ENCODE data around the gene TST. TPM values are rescaled to one million over a fixed set of nuclear protein-coding genes. Genes with fewer than 3 reads are reported as not detected.

TST gene
- total and polyA plus RNA-seq, 10 of the 15 experiments (the other 5 are each of a cell fraction or from before 2014, with no cell fraction given), result 2.4 to 24.6 (median 10.4) TPM

DNA sequence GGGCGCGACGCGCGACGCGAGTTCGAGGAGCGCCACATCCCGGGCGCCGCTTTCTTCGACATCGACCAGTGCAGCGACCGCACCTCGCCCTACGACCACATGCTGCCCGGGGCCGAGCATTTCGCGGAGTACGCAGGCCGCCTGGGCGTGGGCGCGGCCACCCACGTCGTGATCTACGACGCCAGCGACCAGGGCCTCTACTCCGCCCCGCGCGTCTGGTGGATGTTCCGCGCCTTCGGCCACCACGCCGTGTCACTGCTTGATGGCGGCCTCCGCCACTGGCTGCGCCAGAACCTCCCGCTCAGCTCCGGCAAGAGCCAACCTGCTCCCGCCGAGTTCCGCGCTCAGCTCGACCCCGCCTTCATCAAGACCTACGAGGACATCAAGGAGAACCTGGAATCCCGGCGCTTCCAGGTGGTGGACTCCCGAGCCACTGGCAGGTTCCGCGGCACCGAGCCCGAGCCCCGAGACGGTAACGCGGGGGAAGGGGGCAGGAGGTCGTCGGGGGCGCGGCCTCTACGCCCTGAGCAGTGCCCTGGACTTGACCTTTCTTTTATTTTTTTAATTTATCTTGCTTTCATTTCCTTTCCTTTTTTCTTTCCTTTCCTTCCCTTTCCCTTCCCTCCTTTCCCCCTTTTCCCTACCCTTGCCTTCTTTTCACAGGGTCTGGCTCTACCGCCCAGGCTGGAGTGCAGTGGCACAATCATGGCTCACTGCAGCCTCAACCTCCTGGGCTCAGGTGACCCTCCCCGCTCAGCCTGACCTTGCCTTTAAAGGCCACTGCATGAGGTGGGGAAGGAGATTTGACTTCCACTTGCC is 5.3 kb upstream of the TST start:
- WGBS (ENCODE audit: insufficient coverage, insufficient replicate concordance, low lambda C conversion rate, missing lambda C conversion rate), result 98% methylated on average over 57 of the region's 71 CpGs
- Histone ChIP-seq H2AFZ (ENCODE audit: control insufficient read depth, low read depth, low read length) (no peak overlapping the region), H3K9me3 (replicated peaks; ENCODE audit: control insufficient read depth, insufficient read depth, low read length) (no peaks in the 10 kb centered on the region), H3K27ac (ENCODE audit: control insufficient read depth, insufficient read depth) (no peak overlapping the region), H3K9ac (ENCODE audit: control insufficient read depth, insufficient read depth, low read length) (no peak overlapping the region), H3K79me2 (ENCODE audit: control insufficient read depth, insufficient read depth, low read length) (peaks cover 2% of the 10 kb centered on the region; the same call in 1 of the 2 replicates), H4K20me1 (ENCODE audit: control insufficient read depth, insufficient read depth) (no peaks in the 10 kb centered on the region), H3K36me3 (ENCODE audit: control insufficient read depth in 2 of 2, insufficient read depth in 2 of 2, low read length in 1 of 2) (no peaks in the 10 kb centered on the region; a peak in 1 of 4 replicates), H3K4me1 (ENCODE audit: control insufficient read depth, insufficient read depth, low read length) (peaks cover 8% of the 10 kb centered on the region), H3K27me3 (replicated peaks in 1 of 2; ENCODE audit: control insufficient read depth in 2 of 2, insufficient read depth in 2 of 2, low read length in 1 of 2) (no peaks in the 10 kb centered on the region), H3K4me2 (ENCODE audit: control insufficient read depth, insufficient read depth) (no peak overlapping the region), H3K4me3 (no peak overlapping the region)
- DNase-seq (ENCODE audit: low read depth, low spot score) (no peak), FAIRE-seq (no peak), ATAC-seq (no peak)
- BruUV-seq (replicated peaks), result no TSS peak
- POLR2A ChIA-PET, result no interaction called here
- intact Hi-C loops (cut with micrococcal nuclease; ENCODE audit: unreplicated experiment), result no loop called here
- CTCF ChIA-PET, result interaction anchor here (0.9 to 1.4 kb wide), 2 partner anchors 8 to 19 kb away, joined by 3 to 4 read pairs; no protein-coding TSS in a partner anchor
- in situ Hi-C loops (cut with MboI), result no loop called here
- RAD21 ChIA-PET (ENCODE audit: unreplicated experiment), result no interaction called here
- SMC1A ChIA-PET (ENCODE audit: uncharacterized antibody, unreplicated experiment), result no interaction called here
- TF ChIP-seq JUNB (IDR thresholded peaks at IDR 0.05) (no peak), SMC3 (IDR thresholded peaks at IDR 0.05; ENCODE audit: borderline replicate concordance, low read length) (no peak), CHD2 (IDR thresholded peaks at IDR 0.05; ENCODE audit: borderline replicate concordance, low read depth, low read length) (no peak), YBX1 (IDR thresholded peaks at IDR 0.05) (no peak), TCF12 (IDR thresholded peaks at IDR 0.05; ENCODE audit: low read depth, low read length) (no peak), TBL1XR1 (IDR thresholded peaks at IDR 0.05; ENCODE audit: low read depth, low read length) (no peak), ZNF384 (IDR thresholded peaks at IDR 0.05; ENCODE audit: borderline replicate concordance, low read depth, low read length) (no peak), FOS (IDR thresholded peaks at IDR 0.05; ENCODE audit: borderline replicate concordance, extremely low read depth, insufficient read length) (no peak), BHLHE40 (IDR thresholded peaks at IDR 0.05; ENCODE audit: borderline replicate concordance in 1 of 2, low read depth in 2 of 2, low read length in 1 of 2) (no peak)
- TF ChIP-seq, protein P1, sequence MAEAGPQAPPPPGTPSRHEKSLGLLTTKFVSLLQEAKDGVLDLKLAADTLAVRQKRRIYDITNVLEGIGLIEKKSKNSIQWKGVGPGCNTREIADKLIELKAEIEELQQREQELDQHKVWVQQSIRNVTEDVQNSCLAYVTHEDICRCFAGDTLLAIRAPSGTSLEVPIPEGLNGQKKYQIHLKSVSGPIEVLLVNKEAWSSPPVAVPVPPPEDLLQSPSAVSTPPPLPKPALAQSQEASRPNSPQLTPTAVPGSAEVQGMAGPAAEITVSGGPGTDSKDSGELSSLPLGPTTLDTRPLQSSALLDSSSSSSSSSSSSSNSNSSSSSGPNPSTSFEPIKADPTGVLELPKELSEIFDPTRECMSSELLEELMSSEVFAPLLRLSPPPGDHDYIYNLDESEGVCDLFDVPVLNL (IDR thresholded peaks at IDR 0.05; ENCODE audit: low read depth, low read length), result no peak
- TF ChIP-seq, protein P2, sequence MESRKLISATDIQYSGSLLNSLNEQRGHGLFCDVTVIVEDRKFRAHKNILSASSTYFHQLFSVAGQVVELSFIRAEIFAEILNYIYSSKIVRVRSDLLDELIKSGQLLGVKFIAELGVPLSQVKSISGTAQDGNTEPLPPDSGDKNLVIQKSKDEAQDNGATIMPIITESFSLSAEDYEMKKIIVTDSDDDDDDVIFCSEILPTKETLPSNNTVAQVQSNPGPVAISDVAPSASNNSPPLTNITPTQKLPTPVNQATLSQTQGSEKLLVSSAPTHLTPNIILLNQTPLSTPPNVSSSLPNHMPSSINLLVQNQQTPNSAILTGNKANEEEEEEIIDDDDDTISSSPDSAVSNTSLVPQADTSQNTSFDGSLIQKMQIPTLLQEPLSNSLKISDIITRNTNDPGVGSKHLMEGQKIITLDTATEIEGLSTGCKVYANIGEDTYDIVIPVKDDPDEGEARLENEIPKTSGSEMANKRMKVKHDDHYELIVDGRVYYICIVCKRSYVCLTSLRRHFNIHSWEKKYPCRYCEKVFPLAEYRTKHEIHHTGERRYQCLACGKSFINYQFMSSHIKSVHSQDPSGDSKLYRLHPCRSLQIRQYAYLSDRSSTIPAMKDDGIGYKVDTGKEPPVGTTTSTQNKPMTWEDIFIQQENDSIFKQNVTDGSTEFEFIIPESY (IDR thresholded peaks at IDR 0.05), result no peak
- TF ChIP-seq, protein P3, sequence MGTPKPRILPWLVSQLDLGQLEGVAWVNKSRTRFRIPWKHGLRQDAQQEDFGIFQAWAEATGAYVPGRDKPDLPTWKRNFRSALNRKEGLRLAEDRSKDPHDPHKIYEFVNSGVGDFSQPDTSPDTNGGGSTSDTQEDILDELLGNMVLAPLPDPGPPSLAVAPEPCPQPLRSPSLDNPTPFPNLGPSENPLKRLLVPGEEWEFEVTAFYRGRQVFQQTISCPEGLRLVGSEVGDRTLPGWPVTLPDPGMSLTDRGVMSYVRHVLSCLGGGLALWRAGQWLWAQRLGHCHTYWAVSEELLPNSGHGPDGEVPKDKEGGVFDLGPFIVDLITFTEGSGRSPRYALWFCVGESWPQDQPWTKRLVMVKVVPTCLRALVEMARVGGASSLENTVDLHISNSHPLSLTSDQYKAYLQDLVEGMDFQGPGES (IDR thresholded peaks at IDR 0.05), result no peak
- TF ChIP-seq, protein P4, sequence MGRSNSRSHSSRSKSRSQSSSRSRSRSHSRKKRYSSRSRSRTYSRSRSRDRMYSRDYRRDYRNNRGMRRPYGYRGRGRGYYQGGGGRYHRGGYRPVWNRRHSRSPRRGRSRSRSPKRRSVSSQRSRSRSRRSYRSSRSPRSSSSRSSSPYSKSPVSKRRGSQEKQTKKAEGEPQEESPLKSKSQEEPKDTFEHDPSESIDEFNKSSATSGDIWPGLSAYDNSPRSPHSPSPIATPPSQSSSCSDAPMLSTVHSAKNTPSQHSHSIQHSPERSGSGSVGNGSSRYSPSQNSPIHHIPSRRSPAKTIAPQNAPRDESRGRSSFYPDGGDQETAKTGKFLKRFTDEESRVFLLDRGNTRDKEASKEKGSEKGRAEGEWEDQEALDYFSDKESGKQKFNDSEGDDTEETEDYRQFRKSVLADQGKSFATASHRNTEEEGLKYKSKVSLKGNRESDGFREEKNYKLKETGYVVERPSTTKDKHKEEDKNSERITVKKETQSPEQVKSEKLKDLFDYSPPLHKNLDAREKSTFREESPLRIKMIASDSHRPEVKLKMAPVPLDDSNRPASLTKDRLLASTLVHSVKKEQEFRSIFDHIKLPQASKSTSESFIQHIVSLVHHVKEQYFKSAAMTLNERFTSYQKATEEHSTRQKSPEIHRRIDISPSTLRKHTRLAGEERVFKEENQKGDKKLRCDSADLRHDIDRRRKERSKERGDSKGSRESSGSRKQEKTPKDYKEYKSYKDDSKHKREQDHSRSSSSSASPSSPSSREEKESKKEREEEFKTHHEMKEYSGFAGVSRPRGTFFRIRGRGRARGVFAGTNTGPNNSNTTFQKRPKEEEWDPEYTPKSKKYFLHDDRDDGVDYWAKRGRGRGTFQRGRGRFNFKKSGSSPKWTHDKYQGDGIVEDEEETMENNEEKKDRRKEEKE (IDR thresholded peaks at IDR 0.05), result no peak
